Measurements from ENCODE around the gene PDE3A. TPM values are rescaled to one million over a fixed set of nuclear protein-coding genes. Genes with fewer than 3 reads are reported as not detected.

Gene PDE3A
- total and polyA plus RNA-seq, 10 of the 15 experiments (the other 5 are each of a cell fraction or from before 2014, with no cell fraction given): 0.01 to 2.6 (median 1.5) TPM

DNA sequence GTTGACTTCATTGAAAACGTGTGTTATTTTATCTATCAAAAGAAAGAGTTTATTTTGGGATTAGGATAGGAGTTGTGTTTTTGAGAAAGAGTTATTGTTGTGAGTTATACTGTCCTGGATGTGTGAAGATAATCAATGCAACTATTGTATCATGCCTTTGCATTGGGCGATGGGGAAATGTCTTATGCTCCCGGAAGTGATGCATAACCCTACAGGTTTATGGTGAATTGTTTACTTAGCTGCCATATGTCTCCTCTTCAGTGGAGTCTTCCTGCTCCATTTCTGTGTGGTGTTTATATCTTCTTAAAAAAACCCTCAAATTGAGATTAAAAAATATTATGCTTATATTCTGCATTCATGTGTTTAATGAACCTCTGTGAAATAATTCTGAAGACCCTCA lies 6.5 kb downstream of the PDE3A start:
- Histone ChIP-seq H3K27me3 (replicated peaks in 1 of 2; ENCODE audit: control insufficient read depth in 2 of 2, insufficient read depth in 2 of 2, low read length in 1 of 2) (peaks cover 0 to 2% of the 10 kb centered on the region in 2 experiments; a peak in 2 of 4 replicates), H3K27ac (ENCODE audit: control insufficient read depth, insufficient read depth) (no peak overlapping the region), H3K79me2 (ENCODE audit: control insufficient read depth, insufficient read depth, low read length) (no peaks in the 10 kb centered on the region), H4K20me1 (ENCODE audit: control insufficient read depth, insufficient read depth) (no peaks in the 10 kb centered on the region), H2AFZ (ENCODE audit: control insufficient read depth, low read depth, low read length) (no peak overlapping the region), H3K36me3 (ENCODE audit: control insufficient read depth in 2 of 2, insufficient read depth in 2 of 2, low read length in 1 of 2) (no peaks in the 10 kb centered on the region), H3K4me3 (no peak overlapping the region), H3K4me1 (ENCODE audit: control insufficient read depth, insufficient read depth, low read length) (no peaks in the 10 kb centered on the region), H3K9me3 (replicated peaks; ENCODE audit: control insufficient read depth, insufficient read depth, low read length) (no peaks in the 10 kb centered on the region), H3K9ac (ENCODE audit: control insufficient read depth, insufficient read depth, low read length) (no peak overlapping the region), H3K4me2 (ENCODE audit: control insufficient read depth, insufficient read depth) (no peak overlapping the region)
- TF ChIP-seq, protein P1, sequence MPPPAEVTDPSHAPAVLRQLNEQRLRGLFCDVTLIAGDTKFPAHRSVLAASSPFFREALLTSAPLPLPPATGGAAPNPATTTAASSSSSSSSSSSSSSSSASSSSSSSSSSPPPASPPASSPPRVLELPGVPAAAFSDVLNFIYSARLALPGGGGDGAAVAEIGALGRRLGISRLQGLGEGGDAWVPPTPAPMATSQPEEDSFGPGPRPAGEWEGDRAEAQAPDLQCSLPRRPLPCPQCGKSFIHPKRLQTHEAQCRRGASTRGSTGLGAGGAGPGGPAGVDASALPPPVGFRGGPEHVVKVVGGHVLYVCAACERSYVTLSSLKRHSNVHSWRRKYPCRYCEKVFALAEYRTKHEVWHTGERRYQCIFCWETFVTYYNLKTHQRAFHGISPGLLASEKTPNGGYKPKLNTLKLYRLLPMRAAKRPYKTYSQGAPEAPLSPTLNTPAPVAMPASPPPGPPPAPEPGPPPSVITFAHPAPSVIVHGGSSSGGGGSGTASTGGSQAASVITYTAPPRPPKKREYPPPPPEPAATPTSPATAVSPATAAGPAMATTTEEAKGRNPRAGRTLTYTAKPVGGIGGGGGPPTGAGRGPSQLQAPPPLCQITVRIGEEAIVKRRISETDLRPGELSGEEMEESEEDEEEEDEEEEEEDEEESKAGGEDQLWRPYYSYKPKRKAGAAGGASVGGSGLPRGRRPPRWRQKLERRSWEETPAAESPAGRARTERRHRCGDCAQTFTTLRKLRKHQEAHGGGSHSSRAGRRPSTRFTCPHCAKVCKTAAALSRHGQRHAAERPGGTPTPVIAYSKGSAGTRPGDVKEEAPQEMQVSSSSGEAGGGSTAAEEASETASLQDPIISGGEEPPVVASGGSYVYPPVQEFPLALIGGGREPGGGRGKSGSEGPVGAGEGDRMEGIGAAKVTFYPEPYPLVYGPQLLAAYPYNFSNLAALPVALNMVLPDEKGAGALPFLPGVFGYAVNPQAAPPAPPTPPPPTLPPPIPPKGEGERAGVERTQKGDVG (CRISPR knock-in tag; IDR thresholded peaks at IDR 0.05): no peak
- TF ChIP-seq, protein P2, sequence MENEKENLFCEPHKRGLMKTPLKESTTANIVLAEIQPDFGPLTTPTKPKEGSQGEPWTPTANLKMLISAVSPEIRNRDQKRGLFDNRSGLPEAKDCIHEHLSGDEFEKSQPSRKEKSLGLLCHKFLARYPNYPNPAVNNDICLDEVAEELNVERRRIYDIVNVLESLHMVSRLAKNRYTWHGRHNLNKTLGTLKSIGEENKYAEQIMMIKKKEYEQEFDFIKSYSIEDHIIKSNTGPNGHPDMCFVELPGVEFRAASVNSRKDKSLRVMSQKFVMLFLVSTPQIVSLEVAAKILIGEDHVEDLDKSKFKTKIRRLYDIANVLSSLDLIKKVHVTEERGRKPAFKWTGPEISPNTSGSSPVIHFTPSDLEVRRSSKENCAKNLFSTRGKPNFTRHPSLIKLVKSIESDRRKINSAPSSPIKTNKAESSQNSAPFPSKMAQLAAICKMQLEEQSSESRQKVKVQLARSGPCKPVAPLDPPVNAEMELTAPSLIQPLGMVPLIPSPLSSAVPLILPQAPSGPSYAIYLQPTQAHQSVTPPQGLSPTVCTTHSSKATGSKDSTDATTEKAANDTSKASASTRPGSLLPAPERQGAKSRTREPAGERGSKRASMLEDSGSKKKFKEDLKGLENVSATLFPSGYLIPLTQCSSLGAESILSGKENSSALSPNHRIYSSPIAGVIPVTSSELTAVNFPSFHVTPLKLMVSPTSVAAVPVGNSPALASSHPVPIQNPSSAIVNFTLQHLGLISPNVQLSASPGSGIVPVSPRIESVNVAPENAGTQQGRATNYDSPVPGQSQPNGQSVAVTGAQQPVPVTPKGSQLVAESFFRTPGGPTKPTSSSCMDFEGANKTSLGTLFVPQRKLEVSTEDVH (IDR thresholded peaks at IDR 0.05; ENCODE audit: low read depth, partially characterized antibody): no peak
- no peak for TF ChIP-seq POLR2A (IDR thresholded peaks at IDR 0.05; ENCODE audit: low read depth, low read length)
- TF ChIP-seq TCF3 (IDR thresholded peaks at IDR 0.05; ENCODE audit: borderline replicate concordance, insufficient read depth, low read depth, low read length): no peak
- no peak for TF ChIP-seq SUPT20H (IDR thresholded peaks at IDR 0.05; ENCODE audit: borderline replicate concordance, control insufficient read depth, low read depth, low read length)
- no peak for TF ChIP-seq MTA2 (IDR thresholded peaks at IDR 0.05; ENCODE audit: low read depth)
- no peak for TF ChIP-seq PAX5 (IDR thresholded peaks at IDR 0.05; ENCODE audit: borderline replicate concordance, low read depth, low read length)
- no peak for TF ChIP-seq NFXL1 (IDR thresholded peaks at IDR 0.05; ENCODE audit: borderline replicate concordance)
- TF ChIP-seq, protein P3, sequence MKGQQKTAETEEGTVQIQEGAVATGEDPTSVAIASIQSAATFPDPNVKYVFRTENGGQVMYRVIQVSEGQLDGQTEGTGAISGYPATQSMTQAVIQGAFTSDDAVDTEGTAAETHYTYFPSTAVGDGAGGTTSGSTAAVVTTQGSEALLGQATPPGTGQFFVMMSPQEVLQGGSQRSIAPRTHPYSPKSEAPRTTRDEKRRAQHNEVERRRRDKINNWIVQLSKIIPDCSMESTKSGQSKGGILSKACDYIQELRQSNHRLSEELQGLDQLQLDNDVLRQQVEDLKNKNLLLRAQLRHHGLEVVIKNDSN (IDR thresholded peaks at IDR 0.05; ENCODE audit: borderline replicate concordance, extremely low read length, insufficient read depth, low read depth, low read length): no peak
- TF ChIP-seq SRF (IDR thresholded peaks at IDR 0.05; ENCODE audit: low read depth in 2 of 2, low read length in 2 of 2): no peak
- no peak for TF ChIP-seq BACH1 (IDR thresholded peaks at IDR 0.05; ENCODE audit: borderline replicate concordance)
- BruUV-seq (replicated peaks): no TSS peak
- 6% methylated on average over 3 of the region's 3 CpGs for WGBS (ENCODE audit: insufficient coverage, insufficient replicate concordance, low lambda C conversion rate, missing lambda C conversion rate)
- ChIA-PET SMC1A (ENCODE audit: uncharacterized antibody, unreplicated experiment) (no interaction called here), RAD21 (ENCODE audit: unreplicated experiment) (no interaction called here), CTCF (no interaction called here), POLR2A (no interaction called here)
- intact Hi-C loops (cut with micrococcal nuclease; ENCODE audit: unreplicated experiment): loop anchor here (5.0 kb wide), 1 partner anchor 457 kb away; no protein-coding TSS in a partner anchor
- FAIRE-seq (no peak), DNase-seq (ENCODE audit: low read depth, low spot score) (no peak), ATAC-seq (no peak)
- in situ Hi-C loops (cut with MboI): no loop called here
